ENCODE results near the gene PIK3AP1. TPM values are rescaled to one million over a fixed set of nuclear protein-coding genes. Genes with fewer than 3 reads are reported as not detected.

PIK3AP1 gene
- total and polyA plus RNA-seq, 2 of the 8 experiments (the other 6 are each of a cell fraction or from before 2014, with no cell fraction given): 1.9 to 4.5 TPM

GRCh38 chr10:96690755-96691730, 29.3 kb downstream of the PIK3AP1 start:
- H2AFZ ChIP-seq (ENCODE audit: low read length): no peak overlapping the region
- no peak for TF ChIP-seq RFX5 (IDR thresholded peaks at IDR 0.05; ENCODE audit: borderline replicate concordance, low read depth, low read length)
- no peak for TF ChIP-seq PHF8 (conservative IDR thresholded peaks at IDR 0.05; ENCODE audit: low read depth, low read length)
- no peak for TF ChIP-seq CTCF (IDR thresholded peaks at IDR 0.05; ENCODE audit: control extremely low read depth in 1 of 3, insufficient read depth in 1 of 3, low read depth in 1 of 3, low read length in 3 of 3)
- TF ChIP-seq ATF2 (IDR thresholded peaks at IDR 0.05; ENCODE audit: low read length): no peak
- no peak for TF ChIP-seq KDM5A (IDR thresholded peaks at IDR 0.05; ENCODE audit: low read length)
- no peak for TF ChIP-seq TEAD4 (IDR thresholded peaks at IDR 0.05; ENCODE audit: low read depth, low read length)

More at GRCh38 chr10:96690755-96691730, 29.3 kb downstream of the PIK3AP1 start:
- ChIA-PET CTCF (ENCODE audit: partially characterized antibody) (interaction anchor here (0.8 to 1.3 kb wide), 3 partner anchors 15 to 321 kb away, joined by 3 to 4 read pairs (median 3); no protein-coding TSS in a partner anchor), POLR2A (ENCODE audit: partially characterized antibody) (interaction anchor here (0.6 kb wide), 1 partner anchor 37 kb away, joined by 3 read pairs; no protein-coding TSS in a partner anchor)
- H2BK120ac ChIP-seq (replicated peaks; ENCODE audit: low read depth, low read length): no peak overlapping the region
- no peaks in the 10 kb centered on the region for H3K36me3 ChIP-seq (ENCODE audit: control insufficient read depth in 2 of 4, insufficient read depth in 4 of 4, low read length in 3 of 4)
- H3K79me2 ChIP-seq (ENCODE audit: control insufficient read depth in 1 of 2, insufficient read depth in 2 of 2, low read length in 2 of 2): no peaks in the 10 kb centered on the region
- no peak overlapping the region for H3K27ac ChIP-seq (ENCODE audit: low read depth, low read length)
- H4K20me1 ChIP-seq (replicated peaks in 1 of 2; ENCODE audit: control insufficient read depth in 1 of 2, insufficient read depth in 2 of 2, low read length in 2 of 2): no peaks in the 10 kb centered on the region
- H3K4me1 ChIP-seq (replicated peaks in 1 of 4; ENCODE audit: control insufficient read depth in 3 of 4, insufficient read depth in 4 of 4, low read length in 3 of 4): peaks cover 0 to 4% (median 0%) of the 10 kb centered on the region in 4 experiments; a peak in 3 of 7 replicates
- H3K18ac ChIP-seq (ENCODE audit: extremely low read depth, low read length): no peak overlapping the region
- H2AK5ac ChIP-seq (ENCODE audit: low read depth, low read length): no peak overlapping the region
- no peak overlapping the region for H2BK15ac ChIP-seq (ENCODE audit: low read length)
- H4K5ac ChIP-seq (ENCODE audit: insufficient read length, low read depth, low read length): no peak overlapping the region
- no peak for DNase-seq (ENCODE audit: low read depth in 1 of 2, low spot score in 2 of 2)
- 0 out of 4 replicates have a peak overlapping the region, but pooled peaks of 1 of the 2 experiments have one; percentile 7 for H3K4me2 ChIP-seq (ENCODE audit: insufficient read depth in 1 of 2, low read depth in 2 of 2, low read length in 2 of 2)
- no peak overlapping the region for H4K91ac ChIP-seq (replicated peaks; ENCODE audit: insufficient read length, low read length)
- no peak overlapping the region for H2BK20ac ChIP-seq (ENCODE audit: low read length)
- no peaks in the 10 kb centered on the region for H3K27me3 ChIP-seq (replicated peaks in 1 of 4; ENCODE audit: control insufficient read depth in 3 of 4, extremely low read depth in 1 of 4, insufficient read depth in 3 of 4, low read length in 3 of 4)
- 72% methylated on average over 9 of the region's 9 CpGs; no CpG with 5 or more reads in 1 of the 2 experiments for WGBS, 2 experiments (ENCODE audit: extremely low coverage in 1 of 2, insufficient coverage in 1 of 2, insufficient read length in 1 of 2, insufficient replicate concordance in 2 of 2, low coverage in 1 of 2, low lambda C conversion rate in 2 of 2, missing lambda C conversion rate in 1 of 2)
- no peak overlapping the region for H3K14ac ChIP-seq (ENCODE audit: insufficient read length)
- H2BK5ac ChIP-seq (ENCODE audit: low read depth, low read length): no peak overlapping the region
- no peak overlapping the region for H4K8ac ChIP-seq (ENCODE audit: extremely low read depth, insufficient read depth, low read length)
- H3K23ac ChIP-seq (ENCODE audit: insufficient read length): no peak overlapping the region
- FAIRE-seq: peak; percentile 52
- H3K9me3 ChIP-seq (ENCODE audit: insufficient read depth in 2 of 2, low read depth in 1 of 2, low read length in 1 of 2): no peaks in the 10 kb centered on the region
- H3K4me3 ChIP-seq (ENCODE audit: extremely low read depth in 1 of 4, insufficient read depth in 2 of 4, low read depth in 3 of 4, low read length in 4 of 4): no peak overlapping the region
- no peak overlapping the region for H3K56ac ChIP-seq (replicated peaks; ENCODE audit: insufficient read length, low read depth, low read length)
- no peak overlapping the region for H3K9ac ChIP-seq (replicated peaks in 1 of 4; ENCODE audit: extremely low read depth in 1 of 4, low read depth in 3 of 4, low read length in 3 of 4)
- no peaks in the 10 kb centered on the region; the same call in 1 of the 2 replicates for H3K23me2 ChIP-seq (ENCODE audit: low read depth, low read length)
- no peaks in the 10 kb centered on the region; the same call in 1 of the 2 replicates for H3K79me1 ChIP-seq (ENCODE audit: low read depth, low read length)
- H3K4ac ChIP-seq (replicated peaks; ENCODE audit: insufficient read length, low read depth, low read length): no peak overlapping the region
- no peak overlapping the region for H2BK12ac ChIP-seq (ENCODE audit: low read depth, low read length)

Measured in H1 (cell line).